Fibroblast of the conjunctiva (primary cell): Measurements from ENCODE around the gene IL21.
"Not testable (repeated sequence)": the region's sequence is repeated elsewhere in the genome, so short reads cannot be mapped to it uniquely, and the experiment has no call there.

Source experiments
- DNase-seq: peaks from one replicate; pipeline ENCODE4 v3.0.0-alpha.2; 2010; ENCODE audit warnings: low read depth

IL21 gene

DNA sequence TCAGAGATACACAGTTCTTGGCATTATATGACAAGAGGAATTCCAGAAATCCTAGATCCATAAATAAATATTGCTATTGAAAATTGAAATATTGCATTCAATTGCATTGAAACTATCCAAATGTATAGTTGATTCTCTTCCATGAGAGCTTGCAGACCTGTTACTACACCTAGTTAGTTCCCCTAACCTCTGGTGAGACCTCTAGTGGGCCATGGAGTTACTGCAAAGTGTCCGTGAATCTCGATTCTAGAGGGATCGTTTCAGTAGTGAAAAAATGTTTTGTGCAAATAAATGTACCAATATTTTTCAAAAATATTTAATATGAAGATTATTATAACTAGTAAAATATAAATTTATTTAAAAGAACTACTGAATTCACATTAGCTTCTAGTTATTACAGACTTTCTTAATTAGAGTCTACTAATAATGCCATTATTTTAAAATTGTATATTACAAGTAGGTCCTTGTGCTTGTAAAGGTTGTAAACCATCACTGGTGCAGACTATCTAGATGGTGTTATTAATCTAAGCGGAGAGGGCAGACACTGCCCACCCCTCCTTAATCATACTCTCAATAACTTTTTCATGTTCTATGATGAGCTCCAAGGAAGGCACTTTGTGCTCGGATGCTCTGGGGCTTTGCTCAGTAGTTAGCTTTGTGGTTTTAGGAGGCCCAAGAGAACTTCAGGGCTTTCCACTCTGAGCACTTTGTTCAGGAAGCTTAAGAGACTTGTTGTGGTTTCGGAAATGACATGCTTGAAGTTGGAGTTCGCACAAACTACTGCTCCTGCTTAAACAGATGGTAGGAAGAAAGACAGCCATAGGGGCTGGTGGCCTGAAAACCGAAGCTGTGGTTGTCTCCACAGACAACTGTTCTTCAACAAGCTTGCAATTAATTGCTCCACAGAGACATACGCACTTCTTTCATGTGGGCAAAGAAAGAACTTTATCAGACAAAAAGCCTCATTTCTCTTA, 42.8 kb downstream of the IL21 start:
- DNase-seq = peak; percentile 13

DNA sequence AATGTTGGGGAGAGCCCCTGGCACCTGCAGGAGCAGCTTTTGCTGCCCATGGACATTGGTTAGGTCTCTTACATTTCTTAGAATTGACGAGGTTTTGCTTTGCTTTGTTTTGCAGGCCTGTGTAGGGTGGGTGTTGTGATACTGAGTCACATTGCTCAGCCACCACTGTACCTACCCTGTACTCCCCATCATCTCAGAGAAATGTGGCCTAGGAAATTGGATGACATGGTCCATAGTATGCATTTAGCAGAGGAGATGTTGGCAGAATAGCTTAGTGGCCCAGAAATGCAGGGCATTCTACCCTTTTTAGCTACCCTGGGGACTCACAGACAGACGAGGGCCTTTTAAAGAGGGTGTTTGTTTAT, 43.7 kb downstream of the IL21 start:
- no peak for DNase-seq

DNA sequence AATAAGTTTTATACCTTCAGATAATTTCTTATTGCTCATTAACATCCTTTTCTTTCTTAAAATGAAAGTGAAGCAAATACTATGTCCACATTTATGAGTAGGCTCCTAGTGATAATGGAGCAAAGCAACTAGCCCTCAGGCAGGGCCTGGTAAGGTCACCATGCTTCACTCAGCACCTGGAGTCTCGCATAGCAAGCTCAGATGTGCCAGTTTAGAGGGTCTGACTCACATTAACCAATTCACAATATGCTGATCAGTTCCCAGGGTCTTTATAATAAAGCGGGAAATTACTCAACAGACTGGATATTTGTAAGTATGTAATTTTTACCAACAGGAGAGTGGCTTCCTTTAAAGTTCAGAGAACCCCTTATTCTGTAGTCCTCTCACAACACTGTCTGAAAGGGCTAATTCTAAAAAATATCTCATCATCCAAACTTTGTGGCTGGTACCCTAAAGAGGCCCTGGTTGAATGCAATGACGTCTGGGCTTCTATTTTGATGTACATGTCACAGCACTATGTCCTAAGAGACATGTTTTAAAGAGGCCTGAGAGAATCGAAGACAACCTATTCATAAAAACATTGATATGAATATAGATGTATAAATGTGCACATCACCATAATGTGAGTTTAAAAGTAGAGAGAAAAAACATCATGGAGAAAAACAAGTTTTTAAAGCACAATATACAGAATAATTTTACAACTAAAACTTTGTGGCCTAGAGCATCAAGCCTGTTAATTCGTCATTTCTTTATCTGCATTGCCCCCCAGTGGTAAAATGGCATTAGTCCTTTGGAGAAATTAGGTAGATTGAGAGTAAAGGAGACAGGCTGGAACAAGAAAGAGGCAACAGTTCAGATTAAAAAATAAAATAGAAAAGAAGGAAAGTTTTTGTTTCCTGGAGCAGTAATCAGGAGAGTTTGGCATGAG, 44.3 kb downstream of the IL21 start:
- peak; percentile 29 for DNase-seq

GRCh38 chr4:122574347-122574746, 46.5 kb downstream of the IL21 start:
- DNase-seq = not testable (repeated sequence)

DNA sequence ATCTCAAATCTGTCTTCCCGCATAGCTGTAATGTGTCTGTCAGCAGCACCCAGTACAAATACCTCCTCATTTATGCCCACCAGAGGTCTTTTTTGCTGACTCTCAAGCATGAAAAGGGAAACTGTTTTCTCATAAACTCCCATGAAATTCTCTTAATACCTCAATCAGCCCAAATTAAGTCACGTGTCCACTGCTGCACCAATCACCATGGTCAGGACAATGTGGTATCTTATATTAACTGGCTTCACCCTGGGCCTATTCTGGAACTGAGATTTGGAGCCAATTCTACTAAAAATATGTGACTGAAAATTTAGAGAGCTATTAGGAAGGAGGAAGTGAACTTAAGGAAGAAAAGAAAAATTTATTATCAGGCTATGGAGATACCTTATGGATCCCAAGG, 58.4 kb downstream of the IL21 start:
- DNase-seq = no peak
